T-helper 2 cell treated with Interferon-gamma antibody and Interleukin-4, amounts not matched to agents 5 μg/mL and 100 μg/mL, for 36 hours (primary cell): ENCODE data around the gene POTED.
"Not testable (repeated sequence)": the region's sequence is repeated elsewhere in the genome, so short reads cannot be mapped to it uniquely, and the experiment has no call there.

Experiments
- DNase-seq: peaks from one replicate; pipeline ENCODE4 v3.0.0; 2021; ENCODE audit warnings: low spot score
- H3K27ac Mint-ChIP-seq: one replicate; pipeline ENCODE4 v1.8.0; 2021; ENCODE audit warnings: mild to moderate bottlenecking, mixed read lengths
- H3K27me3 Mint-ChIP-seq: one replicate; pipeline ENCODE4 v1.8.0; 2021; ENCODE audit warnings: low read depth, mixed read lengths
- H3K36me3 Mint-ChIP-seq: one replicate; pipeline ENCODE4 v1.8.0; 2021; ENCODE audit warnings: low read depth, mixed read lengths
- H3K4me1 Mint-ChIP-seq: one replicate; pipeline ENCODE4 v1.8.0; 2021; ENCODE audit warnings: low read depth, mixed read lengths
- H3K4me3 Mint-ChIP-seq: one replicate; pipeline ENCODE4 v1.8.0; 2022; ENCODE audit warnings: mild to moderate bottlenecking, moderate library complexity, mixed read lengths
- H3K9me3 Mint-ChIP-seq: one replicate; pipeline ENCODE4 v1.8.0; 2021; ENCODE audit warnings: mixed read lengths

The POTED gene

GRCh38 chr21:13609477-13609876, at the start of gene POTED:
TSS of gene POTED (plus strand) at chr21:13609777. CDS start at chr21:13610229, 452 bp downstream.
- not testable (repeated sequence) for H3K9me3 Mint-ChIP-seq, DNase-seq, H3K27ac Mint-ChIP-seq

GRCh38 chr21:13650101-13650500, 40.5 kb downstream of the POTED start:
- not testable (repeated sequence) for DNase-seq, H3K9me3 Mint-ChIP-seq, H3K27me3 Mint-ChIP-seq

More at GRCh38 chr21:13609477-13609876, at the start of gene POTED:
- not testable (repeated sequence) for H3K4me3 Mint-ChIP-seq, H3K27me3 Mint-ChIP-seq, H3K4me1 Mint-ChIP-seq, H3K36me3 Mint-ChIP-seq

GRCh38 chr21:13651746-13652145, 42.2 kb downstream of the POTED start:
- not testable (repeated sequence) for H3K9me3 Mint-ChIP-seq, DNase-seq, H3K4me1 Mint-ChIP-seq, H3K4me3 Mint-ChIP-seq, H3K27ac Mint-ChIP-seq, H3K36me3 Mint-ChIP-seq, H3K27me3 Mint-ChIP-seq

More at GRCh38 chr21:13650101-13650500, 40.5 kb downstream of the POTED start:
- not testable (repeated sequence) for H3K4me3 Mint-ChIP-seq, H3K36me3 Mint-ChIP-seq, H3K27ac Mint-ChIP-seq, H3K4me1 Mint-ChIP-seq
